Activated CD4-positive, alpha-beta T cell treated with anti-CD3 and anti-CD28 coated beads for 48 hours (primary cell): ENCODE measurements around the gene RNF213.

ENCODE experiments used
- DNase-seq: peaks from one replicate; pipeline ENCODE4 v3.0.0-alpha.2; 2020

The RNF213 gene

DNA sequence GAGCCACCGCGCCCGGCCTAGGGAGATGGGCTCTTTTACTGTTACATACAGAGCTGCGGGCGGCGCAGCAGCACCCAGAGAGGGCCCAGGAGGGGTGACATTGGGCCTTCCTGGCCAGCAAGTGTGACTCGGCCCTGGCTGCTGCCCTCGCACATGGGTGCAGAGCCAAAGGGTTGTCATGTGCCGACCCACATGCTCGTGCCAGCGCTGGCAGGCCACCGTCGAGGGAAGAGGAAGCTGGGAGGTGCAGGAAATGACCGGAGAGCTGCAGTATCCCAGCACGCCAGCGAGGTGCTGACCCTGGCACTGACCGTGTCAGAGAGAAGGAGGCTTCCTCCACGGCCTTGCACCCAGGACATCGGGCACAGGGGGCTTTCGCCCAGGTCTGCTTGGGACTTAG lies 162.3 kb downstream of the RNF213 start:
- no peak for DNase-seq

- no peak for DNase-seq
These were observed 163.0 kb downstream of the RNF213 start for GRCh38 chr17:80423536-80424225.

DNA sequence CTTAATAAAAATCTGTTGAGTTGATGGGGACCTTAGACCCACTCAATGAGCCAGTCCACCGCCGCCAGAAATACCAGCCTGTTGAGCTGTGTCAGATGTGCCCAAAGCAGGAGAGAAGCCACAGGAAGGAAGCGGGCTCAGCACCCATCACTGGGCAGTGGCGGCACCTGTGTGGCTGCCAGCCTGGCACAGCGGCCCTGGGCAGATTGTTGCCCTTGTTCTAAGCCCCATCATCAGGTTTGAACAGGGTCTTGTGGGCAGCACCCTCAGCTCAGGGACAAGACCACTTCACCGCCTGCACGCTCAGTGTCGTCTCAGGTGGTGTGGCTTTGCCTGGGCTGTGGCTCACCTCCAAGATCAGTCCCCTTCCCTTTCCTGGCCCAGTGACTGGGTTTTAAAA lies 163.6 kb downstream of the RNF213 start:
- DNase-seq, result no peak

- DNase-seq, result no peak
These were observed 164.5 kb downstream of the RNF213 start for GRCh38 chr17:80424878-80425765.

GRCh38 chr17:80425835-80426426 lies 165.3 kb downstream of the RNF213 start:
- DNase-seq, result no peak

- peak; percentile 91 for DNase-seq
These were observed 166.1 kb downstream of the RNF213 start for GRCh38 chr17:80426671-80427326.

DNA sequence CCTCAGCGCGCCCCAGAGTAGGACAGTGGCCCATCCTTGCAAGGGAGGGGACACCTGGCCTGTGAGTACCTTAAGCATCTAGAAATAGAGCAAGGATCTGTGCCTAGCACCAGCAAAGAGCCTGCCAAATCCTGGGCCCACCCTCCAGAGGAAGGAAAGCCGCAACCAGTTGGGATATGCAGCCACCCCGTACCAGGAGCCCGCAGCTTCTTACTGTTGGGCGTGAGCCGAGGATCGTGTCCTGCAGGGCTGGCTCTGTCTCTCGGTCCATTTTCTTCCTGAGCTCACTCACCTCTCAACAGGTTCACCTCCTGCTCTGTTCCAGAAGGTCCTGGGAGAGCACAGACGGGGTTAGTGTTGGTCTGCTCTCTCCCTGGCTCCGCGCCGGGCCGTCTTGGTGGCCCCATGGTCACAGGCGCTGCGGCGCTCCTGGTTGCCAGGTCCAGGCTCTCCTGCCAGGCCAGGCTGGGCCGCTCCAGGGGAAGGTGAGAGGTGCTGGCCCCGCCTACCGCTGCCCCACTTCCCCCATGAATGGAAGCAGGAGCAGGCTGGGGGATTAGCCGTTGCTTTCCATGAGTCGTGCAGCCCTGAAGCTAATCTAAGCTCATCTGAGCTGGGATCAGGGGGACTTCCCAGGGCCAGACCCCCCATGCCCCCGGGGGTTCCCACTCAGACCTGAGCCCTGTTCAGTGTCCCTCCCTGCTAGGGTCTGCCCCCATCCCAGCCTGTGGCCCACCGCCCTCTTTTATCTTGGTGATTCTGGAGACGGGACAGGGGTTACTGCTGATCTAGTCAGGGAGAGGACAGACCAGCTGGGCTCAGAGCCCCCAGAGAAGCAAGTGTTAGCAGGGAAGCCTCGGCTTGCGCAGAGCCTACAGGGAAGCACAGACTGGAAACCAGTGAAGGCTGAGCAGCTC lies 167.0 kb downstream of the RNF213 start:
- no peak for DNase-seq

GRCh38 chr17:80428363-80428762 lies 167.7 kb downstream of the RNF213 start:
- no peak for DNase-seq

GRCh38 chr17:80428796-80429195 lies 168.1 kb downstream of the RNF213 start:
- DNase-seq, result no peak

DNA sequence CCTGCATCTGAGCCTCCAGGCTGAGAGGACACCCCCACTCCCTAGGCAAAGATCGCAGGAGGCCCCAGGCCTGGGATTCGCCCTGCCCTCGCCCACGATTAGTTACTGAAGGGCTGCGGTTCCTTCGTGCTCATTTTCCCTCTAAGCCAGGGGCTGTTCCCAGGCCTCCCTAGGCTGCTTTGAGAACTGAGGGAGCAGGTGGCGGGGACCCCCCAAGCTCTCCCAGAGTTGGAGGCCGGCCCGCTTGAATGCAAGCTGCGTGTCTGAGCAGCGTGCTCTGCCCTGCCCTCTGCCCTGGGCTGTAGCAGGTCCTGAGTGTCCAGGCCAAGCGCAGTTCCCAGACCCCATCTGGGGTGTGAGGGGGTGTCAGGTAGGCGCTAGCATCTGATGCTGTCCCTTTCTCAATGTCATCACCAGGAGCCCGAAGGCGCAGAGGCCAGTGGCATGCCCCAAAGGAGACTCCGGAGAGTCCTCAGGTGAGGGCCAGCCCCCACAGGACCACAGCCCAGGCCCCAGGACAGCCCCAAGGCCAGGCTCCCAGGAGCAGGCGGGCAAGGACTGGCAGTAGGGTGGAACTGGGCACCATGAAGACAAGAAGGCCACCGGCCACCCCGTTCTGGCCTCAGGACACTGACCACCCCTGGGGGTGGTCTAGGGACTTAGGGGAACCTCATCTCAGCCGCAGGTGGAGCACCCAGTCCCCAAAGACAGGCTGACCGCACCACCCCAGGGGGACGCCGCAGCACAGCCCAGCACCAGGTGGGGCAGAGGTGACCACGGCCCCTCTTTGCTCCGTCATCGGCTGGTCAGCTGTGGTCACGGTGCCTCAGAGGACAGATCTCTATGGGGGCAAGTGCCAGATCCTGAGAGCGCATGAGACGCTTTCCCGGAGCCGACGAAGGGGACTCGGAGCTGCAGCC lies 169.0 kb downstream of the RNF213 start:
- no peak for DNase-seq

- DNase-seq, result no peak
These were observed 170.0 kb downstream of the RNF213 start for GRCh38 chr17:80430446-80431245.

DNA sequence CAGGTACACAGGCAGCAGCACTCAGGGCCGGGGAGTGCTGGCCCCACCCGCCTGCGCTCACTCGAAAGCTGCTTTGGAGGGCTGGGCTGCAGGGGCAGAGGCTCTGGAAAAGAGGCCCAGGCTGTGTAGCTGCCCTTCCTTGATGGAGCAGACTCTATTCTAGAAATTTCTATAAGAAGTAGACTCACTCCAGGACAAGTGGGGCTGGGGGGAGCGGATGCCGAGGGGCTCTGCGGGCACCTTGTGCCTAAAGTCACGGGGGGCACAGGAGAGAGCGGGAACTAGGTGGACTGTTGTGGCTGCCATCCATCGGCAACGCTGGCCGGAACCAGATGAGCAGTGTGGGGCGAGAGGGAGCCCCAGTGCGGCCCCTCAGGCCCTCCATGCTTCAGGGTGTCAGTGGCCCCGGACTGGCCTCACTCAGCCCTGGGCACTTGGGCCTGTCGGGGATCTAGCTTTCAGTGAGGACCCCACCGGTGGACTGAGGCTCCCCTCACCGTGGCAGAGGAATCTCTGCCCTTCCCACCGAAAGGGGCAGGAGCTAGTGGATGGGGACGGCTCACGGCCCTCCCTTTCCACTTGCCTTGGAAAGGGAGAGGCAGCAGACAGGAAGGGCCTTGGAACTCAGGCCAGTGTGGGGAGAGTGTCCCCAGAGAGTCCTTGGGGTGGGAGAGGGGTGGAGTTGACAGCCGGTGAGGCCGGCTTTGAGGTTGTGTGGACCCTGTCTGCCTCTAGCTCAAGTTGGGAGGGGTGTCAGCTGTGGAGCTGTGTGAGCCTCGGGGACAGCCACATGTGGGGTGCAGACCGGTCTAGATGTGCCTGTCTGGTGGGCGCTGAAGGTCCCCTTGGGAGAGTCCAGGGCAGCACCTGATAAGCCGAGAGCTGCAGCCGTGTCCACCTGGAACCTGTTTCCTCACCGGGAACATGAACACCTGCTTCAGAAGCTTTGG lies 170.9 kb downstream of the RNF213 start:
- DNase-seq, result no peak

DNA sequence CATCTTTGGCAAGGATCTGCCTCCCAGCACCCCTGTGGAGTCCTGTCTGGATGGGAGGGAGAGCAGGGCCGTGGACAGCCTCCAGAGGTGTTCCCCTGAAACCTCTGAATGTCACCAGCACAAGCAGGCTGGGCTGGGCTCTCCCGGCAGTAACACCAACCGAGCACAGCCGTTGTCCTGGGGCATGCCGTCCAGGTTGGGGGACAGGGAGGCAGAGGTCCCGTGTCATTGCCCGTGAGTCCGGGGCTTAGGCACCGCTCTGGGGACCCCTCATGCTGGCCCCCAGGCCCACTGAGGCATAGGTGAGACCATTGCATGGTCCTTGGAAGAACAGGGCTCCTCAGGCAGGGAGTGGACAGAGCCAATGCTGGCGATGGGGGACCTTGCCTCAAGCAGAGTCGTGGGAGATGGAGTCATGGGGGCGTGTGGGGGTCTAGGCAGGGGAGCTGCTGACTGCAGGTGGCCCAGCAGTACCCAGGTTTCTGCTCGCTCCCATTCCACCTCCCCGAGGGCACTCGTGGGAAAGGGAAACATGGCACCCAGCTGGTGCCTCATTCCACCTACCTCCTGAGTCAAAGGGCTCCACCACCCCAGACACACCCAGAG lies 171.8 kb downstream of the RNF213 start:
- no peak for DNase-seq

DNA sequence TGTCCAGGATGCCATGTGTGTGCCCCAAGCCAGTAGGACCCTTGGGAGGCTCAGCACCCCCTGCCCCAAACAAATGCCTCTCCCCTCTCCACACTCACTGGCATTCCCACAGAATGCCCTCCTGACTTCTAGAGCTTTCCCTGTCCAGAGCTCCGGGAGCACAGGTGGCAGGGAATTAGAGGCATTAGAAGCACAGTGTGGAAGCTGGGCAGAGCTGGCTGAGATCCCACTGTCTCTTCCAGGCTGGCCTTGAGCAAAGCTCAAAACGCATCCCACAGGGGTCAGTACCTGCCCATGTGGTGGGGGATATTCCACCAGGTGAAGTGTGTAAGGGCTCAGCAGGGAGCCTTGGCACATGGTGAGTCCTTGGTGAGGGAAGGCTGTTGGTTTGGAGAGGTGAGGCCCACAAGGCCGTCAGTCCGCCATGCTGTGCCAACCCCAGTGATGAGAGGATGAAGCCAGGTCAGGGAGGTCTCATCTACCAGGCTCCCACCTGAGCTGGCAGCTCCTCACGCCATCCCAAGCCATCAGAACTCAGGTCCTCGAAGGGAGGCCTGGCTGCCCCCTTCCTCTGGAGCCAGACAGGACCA lies 172.4 kb downstream of the RNF213 start:
- DNase-seq, result no peak

- DNase-seq, result no peak
These were observed 173.4 kb downstream of the RNF213 start for GRCh38 chr17:80433916-80434666.

DNA sequence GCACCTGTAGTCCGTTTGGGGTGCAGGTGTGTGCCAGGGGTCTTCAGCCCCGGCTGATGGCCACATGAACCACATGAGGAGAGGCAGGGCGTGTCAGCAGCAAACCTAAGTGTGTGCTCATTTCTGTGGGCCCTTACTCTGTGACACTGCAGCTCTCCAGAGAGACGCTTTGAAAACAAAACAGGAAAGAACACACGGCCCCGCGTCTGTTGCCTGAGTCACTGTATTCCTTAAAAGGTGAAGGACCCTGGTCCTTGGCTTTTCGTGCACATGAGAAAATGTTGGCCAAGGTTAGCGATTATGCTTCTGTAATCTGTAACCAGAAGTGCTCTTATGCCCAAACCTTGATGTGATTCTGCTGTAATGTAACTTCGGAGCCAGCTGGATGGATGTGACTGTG lies 176.9 kb downstream of the RNF213 start:
- DNase-seq, result no peak

DNA sequence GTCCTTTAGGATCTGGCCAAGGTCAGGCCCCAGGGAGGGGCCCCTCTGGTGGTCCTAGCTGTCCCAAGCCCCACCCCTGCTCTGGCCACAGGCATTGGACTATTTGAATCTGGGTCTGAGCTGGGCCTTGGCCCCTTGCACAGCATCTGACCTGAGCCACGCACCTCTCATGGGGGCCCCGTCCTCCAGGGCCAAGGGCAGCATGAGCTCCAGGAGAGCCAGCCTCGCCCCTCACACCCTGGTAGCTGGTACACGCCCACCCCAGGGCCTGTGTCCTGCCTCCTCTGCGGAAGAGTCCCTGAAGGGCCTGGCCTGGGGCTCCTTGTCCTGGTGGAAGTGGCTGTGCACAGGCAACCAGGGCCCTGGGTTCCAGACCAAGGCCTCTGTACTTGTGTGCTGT lies 178.2 kb downstream of the RNF213 start:
- DNase-seq, result no peak
